Measurements from ENCODE around the gene CADPS2.

DNA sequence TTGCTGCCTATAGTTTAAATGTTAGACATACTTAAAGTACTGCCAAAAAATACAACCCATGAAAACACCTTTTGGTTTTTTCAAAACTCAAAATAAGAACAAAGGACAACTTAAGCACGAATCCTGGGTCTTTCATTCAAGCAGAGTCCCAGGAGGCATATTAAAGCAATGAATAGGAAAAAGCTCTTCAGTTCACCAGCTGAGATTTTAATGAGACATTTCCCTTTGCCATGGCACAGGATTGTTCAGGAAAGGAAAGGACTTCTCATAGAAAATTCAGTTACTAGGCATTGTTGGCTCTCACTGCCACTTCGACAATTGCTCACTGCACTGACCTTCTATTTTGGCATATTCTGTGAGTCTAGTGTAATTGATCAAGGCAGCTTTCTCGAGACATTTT lies 448.3 kb downstream of the CADPS2 start:
- TF ChIP-seq POLR2A (IDR thresholded peaks at IDR 0.05) (no peak), CTCF (IDR thresholded peaks at IDR 0.05) (no peak)

All from body of pancreas (tissue), 4 donors.